SU-DHL-6 (cell line): ENCODE measurements around the gene GORASP1.

Source experiments
- CTCF ChIP-seq: fragments of 200-600 bp; sonication (generic); IDR thresholded peaks from one replicate; pipeline ENCODE4 v1.5.1; 2017; ENCODE audit warnings: antibody characterized with exemption, mild to moderate bottlenecking, low read length, moderate library complexity; ENCODE audit not compliant: insufficient read depth, poor library complexity, severe bottlenecking
- EZH2phosphoT487 ChIP-seq: fragments of 200-600 bp; sonication (generic), shearing (Covaris generic); conservative IDR thresholded peaks from 2 replicates; pipeline ENCODE4 v1.6.1; 2018; ENCODE audit warnings: mild to moderate bottlenecking, antibody characterized with exemption, low read length, moderate library complexity, mixed read lengths

- TF ChIP-seq EZH2phosphoT487 (no peak), CTCF (no peak)
Observed at GRCh38 chr3:39103324-39103693, 4.1 kb downstream of the GORASP1 start.
